GM19468 (cell line): ENCODE data around the gene MBP.
A peak's percentile ranks its signal among the peaks of the same experiment; 100 is the strongest.

Experiments used
- ATAC-seq: cut with Tn5 transposase; IDR thresholded peaks from one replicate; pipeline ENCODE4 v1.9.1; 2021; ENCODE audit warnings: mild to moderate bottlenecking, moderate library complexity, moderate number of reproducible peaks; ENCODE audit not compliant: unreplicated experiment; ENCODE audit errors: extremely low read depth

Gene MBP

DNA sequence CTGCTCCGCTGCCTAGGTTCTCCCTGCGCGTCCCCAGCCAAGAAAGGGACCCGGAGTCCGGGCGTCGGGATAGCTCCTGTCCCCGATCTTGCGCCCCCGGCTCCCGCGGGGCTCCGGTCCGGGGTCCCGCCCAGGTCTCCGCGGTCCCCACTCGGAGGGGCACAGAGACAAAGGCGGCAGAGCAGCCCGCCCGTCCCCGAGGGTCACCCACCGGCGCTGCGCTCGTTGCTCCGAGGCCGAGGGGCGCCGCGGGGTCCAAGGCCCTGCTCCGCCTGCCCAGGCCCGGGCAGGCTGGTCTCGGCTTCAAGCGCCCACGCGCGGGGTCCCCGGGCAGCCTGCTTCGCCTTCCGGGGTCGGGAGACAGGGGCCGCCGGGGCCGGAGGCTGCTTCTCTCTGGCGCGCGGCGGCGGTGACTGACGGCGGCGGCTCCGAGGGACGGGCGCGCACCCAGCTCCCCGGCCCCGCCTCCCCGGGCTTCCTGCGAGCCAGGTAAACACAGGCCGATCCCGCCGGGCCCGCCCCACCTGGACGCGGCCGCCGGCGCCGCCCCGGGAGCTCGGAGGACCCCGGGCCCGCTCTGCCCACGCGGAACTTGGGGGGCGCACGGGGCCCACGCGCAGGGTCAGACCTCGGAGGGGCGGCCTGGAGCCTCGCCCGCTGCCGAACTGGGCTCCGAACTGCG lies at the start of gene MBP:
Gene MBP, minus strand, starts transcription at position 415 of the 682 bp plus-strand sequence. CDS start 27,522 bp downstream, outside the sequence.
- peak; percentile 46 for ATAC-seq

DNA sequence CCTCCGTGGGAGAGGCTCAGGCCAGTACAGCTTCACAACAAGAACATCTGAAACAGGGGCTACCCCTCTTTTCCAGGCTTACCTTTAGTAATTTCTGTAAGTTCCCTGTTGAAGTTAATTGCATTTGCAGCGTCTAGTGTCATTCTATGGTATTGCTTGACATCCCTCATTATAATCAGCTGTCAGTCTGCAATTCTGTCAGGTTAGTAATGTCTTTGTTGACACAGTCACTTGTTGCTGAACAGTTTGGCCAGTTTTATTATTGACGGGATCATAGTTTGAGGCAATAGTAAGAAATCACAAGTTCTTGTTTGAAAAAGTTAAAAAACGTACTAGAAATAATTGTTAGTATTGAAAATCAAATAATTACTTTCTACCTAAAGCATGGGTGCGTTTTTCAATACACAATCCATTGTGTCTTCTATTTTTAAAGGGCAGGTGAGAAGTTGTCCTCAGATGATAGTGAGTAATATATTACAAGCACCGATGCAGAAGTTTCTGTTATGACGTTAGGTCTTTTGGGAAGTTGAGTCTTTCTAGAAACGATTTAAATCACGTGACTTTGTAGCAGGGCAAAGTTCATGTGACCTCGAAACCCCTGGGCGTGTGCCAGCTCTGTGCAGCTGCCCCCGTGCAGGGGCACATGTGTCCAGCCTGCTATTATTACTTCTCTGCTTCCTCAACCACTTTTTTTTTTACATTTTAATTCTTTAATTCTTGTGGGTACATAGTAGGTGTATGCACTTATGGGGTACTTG lies 49.5 kb upstream of the MBP start:
- no peak for ATAC-seq

DNA sequence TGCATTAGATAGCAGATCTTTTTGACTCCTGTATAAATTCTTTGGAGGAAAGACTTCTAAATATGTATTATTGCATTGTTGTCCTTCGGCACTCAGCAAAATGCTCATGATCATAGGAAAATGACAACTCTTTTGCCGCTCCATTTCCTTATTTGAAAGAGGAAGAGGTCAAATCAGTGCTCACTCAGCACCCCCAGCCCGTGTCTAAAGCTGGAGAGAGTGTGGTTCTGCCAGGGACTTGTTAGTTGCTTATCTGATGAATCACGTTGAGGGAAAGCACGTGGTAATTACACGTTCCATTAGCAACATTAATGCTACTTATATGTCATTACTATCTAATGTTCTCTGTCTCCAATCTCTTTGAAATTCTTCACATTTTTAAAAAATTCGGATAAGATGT lies 46.0 kb upstream of the MBP start:
- no peak for ATAC-seq

DNA sequence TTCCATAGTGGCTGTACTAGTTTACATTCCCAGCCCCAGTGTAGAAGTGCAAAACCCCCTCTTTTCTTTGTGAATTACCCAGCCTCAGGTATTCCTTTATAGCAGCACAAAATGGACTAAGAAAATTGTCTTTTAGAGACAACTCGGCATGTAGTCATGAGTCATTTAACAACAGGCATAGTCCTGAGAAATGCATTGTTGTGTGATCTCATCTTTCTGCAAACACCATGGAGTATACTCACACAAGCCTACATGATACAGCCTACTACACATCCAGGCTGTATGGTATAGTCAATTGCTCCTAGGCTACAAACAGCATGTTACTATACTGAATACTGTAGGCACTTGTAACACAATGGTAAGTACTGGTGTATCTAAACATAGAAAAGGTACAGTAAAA lies 44.4 kb upstream of the MBP start:
- ATAC-seq = no peak

DNA sequence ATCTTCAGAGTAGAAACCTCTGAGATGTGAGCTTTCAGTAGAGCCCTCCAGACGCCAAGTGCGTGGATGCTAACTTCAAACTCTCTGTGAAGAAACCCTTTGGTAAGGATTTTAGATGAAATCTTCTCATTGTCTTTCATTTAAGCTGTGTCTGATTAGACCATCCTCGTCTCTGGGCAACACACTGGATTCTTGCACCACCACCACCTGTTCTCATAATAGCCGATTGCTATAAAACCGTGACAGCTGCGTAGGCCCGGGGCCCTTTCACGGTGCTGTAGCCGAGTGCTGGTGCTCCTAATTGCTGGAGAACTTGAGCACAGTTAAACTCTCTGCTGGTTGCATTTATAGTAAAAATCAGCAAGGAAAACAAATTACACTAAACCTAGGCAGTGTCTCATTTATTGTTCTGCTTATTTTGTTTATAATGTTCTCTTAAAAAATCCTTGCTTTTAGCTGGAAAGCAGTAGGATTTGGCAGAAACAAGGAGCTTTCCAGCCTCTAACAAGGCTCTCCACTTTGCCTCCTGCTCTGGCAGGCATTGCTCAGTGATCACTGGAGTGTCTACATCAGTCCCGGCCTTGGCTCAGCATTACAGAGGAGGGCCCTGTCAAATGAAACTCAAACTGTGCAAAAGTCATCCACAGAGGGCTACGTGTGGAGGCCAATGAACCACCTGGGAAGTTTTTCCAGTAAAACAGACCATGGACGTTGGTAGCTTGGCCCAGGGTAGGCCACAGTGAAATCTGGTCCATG lies 40.9 kb upstream of the MBP start:
- ATAC-seq = no peak

DNA sequence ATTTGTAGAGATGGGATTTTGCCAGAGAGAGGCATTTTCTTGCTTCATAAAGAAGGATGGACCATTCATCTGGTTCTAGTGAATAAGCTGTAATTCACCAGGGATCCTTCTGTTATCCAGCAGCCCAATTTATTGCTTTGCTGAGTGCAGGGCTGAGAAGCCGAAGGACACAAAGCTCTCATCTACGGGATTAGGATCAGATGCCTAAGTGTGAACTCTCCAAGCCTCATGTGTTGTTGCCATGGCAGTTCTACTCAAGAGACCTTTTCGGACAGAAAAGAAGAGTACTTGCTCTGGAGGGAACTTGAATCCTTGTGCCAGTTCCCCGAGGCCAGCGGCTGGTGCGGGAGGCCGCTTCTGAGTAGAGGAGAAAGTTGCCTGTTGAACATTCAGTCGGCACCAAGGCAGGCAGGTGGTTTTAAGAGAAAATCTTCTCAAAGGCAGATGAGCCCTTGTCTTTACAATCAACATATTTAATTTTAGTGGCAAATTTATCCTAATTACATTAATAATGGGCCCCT lies 38.4 kb upstream of the MBP start:
- ATAC-seq = no peak

DNA sequence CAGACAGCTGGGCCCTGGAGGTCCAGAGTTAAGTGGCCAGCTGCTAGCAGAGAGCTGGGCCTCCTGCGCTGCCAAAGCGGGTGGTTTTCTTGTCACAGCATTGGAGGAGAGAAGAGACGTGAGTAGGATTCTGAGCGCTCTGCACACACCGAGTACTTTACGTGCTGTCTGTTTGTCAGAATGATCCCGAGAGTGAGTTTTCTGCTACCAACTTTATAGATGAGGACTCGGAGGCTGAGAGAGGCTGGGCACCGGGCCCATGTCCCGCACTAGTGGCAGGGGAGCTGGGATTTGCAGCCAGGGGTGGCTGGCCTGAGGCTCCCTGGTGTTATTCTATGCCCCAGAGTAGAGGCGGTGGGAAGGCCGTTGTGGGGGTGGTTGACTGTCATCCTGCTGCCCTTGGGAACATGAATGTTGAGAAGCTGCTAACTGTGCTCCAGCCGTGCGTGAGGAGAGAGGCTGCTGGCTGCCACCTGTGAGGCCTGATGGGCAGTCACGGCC lies 36.3 kb upstream of the MBP start:
- no peak for ATAC-seq

DNA sequence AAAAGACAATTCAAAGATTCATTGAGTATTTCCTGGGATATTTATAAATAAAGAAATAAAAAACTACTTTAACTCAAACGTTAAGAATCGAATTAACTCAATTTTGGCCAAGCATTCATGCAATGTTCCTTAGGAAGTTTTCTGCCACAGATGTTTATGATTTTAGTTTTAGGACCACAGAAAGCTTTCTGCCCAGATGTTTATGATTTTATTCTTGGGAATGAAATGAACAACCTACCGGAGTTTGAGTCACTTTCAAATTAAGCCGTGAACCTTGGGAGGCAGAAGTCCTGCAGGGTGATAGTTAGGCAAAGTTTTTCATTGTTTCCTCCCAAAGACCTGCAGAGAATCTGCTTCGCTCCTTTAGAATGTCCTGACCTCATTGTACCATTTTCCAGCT lies 34.7 kb upstream of the MBP start:
- no peak for ATAC-seq

DNA sequence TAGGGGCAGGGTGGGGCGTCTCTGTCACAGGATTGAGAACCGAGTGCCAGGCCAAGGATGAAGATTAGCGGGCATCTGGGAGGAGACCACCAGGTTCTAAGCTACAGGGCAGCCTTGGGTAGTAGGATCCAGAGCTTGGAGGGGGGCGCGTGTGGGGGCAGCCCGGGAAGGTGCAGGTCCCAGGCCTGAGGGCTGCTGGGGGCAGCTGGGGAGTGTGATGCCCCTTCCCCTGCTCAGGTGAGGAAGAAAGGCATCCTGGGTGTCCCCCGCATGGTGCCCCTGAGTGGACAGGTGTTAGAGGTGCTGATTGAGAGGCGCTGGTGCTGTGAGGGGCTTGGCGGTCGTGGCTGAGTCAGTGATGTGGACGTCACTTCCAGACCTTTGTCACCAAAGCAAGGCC lies 33.9 kb upstream of the MBP start:
- ATAC-seq = no peak

DNA sequence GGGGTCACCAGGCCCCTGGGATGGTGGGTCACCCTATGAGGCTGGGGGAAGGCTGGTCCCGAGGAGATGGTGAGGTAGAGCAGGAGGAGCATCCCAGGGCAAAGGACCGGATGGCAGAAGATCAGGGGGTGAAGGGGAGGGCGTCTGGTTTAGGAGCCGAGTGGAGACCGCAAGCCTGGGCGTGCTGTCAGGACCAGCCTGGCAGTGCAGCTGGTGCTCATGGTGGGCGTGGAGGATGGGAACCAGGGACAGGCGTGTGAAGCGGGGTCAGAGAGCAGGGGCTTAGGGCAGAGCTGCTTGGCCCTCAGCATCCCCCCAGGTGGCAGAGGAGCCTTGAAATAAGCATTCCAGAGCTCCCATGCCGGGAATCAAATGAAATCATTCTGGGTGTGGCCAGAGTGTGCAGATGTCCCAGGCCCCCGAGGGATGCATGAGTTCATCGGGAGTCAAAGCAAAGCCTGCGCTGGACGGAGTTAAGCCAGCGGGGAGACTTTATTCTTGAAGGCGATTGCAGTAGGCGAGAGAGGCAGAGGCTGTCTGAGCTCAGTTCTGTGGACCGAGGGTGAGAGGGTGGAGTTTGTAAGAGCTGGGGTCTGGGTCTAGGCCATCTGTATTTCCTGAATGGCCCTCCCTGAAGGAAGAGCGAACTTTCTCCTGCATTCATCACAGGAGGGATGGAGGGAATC lies 33.1 kb upstream of the MBP start:
- ATAC-seq = no peak

DNA sequence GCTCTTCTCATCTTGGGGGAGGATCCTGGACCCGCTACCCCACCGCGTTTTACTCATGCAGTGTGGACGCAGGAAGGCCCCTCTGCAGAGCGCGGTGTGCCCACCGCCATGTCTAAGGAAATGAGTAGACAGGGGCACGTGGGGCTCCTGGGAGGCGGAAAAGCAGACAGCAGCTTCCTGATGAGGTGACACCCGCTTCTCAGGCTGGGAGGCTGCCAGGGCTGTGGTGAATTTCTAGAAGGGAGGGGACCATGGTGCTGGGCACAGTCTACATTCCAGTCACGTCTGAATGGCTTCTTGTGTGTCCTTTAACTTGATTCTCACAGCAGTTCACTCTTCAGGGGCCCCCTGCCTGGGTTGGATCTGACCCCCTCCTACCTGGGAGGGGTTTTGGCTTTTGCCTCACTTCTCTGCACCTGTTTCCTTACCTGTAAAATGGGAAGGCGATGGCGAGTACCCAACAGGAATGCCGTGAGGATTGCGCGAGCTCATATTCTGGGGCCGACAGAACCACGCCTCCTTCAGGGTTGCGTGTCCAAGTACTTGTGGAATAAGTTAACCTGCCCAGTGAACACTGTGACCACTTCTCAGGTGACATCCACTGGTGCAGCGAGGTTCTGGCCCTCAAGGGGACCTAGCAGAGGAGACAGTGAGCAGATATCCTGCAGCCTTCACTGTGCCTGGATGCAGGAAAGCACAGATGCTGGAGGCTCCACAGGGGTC lies 32.3 kb upstream of the MBP start:
- ATAC-seq = no peak

DNA sequence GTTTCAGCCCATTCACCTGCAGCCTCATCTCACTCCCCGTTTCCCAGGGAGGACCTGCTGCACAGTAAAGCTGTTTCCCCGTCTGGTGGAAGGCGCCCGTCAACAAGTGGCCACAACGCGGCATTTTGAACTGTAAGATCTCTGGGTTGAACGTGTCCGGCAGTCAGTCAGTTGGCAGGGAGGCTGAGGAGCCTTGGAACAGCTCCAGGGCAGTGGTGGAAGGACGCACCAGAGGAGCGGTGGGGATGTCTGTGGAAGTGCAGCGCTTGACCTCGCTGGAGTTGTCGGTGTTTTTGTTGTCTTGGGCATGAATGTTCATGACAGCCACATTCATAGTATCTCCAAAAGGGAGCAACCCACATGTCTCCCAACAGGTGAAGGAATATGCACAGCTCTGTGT lies 31.4 kb upstream of the MBP start:
- no peak for ATAC-seq

DNA sequence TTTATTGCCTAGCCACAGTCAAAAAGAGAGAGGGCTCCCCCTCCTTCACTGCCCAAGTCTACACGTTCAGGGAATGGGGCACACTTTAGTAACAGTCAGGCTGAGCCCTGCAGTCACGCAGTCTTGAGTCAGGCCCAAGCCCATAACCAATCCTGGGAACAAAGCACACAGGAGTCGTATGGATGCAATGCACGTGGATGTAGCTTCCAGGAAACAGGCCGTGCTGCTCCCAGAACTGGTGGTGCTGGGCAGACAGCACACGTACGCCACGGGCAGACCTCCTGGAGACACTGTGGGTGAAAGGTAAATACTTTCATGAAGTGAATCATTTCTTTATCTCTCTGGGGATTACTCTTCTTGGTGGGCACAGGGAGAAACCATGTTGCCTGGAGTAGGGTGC lies 30.0 kb upstream of the MBP start:
- ATAC-seq = no peak

DNA sequence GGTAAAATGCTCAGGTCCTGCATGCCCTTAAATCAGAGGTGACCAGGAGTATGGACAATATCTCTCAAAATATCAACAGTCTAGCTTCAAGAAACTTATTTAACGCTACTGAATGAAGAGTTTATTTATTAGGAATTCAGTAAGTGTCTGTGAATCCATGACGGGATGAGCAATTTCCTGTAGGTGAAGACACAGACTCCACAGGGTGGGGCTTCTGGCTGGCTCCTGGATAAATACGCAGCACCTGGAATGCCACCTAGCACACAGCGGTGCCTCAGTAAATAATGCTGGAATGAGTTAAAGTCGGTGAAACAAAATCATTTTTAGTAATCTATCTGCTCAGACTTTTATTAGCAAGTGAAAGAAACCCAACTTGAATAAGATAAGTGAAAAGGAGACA lies 29.4 kb upstream of the MBP start:
- no peak for ATAC-seq

DNA sequence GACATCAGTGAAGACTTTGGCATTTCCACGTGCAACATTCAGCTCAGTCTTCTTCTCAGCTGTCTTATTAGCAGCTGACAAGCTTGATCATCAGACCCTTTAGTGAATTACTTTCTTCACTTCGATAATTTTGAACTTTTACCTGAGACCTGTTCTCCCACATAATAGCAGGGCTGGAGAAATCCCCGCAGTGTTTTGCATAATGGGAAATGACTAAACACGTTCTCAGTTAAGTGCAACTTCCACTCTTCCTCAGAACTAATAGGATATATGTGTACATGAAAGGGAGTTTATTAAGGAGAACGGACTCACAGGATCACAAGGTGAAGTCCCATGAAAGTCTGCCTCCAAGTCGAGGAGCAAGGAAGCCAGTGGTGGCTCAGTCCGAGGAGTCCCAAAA lies 28.8 kb upstream of the MBP start:
- no peak for ATAC-seq

DNA sequence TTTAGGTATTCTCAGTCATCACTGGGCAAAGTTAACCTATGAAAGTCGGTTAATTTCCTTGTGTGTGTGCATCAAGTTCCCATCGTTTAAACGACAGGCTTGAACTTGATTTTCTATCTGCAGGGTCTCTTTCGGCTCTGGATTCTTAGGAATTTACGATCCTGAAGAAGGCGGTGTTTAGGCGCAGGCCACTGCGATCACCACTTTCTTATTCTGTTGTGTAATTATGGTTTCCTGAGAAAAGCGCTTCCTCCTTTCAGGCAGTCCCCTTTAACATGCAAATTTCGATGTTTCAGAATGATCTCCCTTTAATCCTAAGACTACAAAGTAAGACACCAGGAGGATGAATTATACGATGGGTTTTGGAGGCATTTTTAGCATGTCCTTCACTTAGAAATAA lies 27.9 kb upstream of the MBP start:
- no peak for ATAC-seq

DNA sequence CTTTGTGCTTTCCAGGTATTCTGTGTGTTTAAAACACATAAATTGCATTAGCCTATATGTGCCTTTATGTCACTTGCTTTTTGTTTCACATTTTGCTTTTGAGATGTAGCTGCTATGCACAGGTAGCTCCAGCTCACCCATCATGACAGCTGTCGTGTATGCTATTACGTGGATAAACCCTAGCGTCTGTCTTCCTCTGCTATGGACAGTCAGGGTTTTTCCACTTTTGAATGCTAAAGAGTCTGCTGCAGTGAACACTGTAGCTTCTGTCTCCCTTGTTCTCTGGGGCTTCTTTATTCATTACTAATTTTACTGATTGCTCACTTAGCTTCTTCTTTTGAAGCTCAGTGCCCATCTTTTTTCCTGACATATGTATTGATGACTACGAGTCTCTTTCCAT lies 24.7 kb upstream of the MBP start:
- no peak for ATAC-seq

DNA sequence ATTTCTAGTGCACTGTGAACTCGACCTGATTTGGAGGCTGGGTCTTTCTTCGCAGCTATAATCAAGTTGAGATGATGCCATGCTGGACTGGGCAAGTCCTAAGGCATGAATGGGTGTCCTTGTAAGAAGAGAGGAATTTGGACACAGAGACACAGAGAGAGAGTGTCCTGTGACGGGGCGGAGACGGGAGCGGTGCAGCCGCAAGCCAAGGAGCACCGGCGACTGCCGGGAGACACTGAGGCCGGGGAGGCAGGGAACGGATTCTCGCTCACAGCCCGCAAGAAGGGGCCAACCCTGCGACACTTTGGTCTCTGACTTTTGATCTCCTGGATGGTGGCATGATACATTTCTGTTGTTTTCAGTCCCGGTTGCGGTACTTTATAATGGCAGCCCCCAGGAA lies 22.4 kb upstream of the MBP start:
- ATAC-seq = no peak

DNA sequence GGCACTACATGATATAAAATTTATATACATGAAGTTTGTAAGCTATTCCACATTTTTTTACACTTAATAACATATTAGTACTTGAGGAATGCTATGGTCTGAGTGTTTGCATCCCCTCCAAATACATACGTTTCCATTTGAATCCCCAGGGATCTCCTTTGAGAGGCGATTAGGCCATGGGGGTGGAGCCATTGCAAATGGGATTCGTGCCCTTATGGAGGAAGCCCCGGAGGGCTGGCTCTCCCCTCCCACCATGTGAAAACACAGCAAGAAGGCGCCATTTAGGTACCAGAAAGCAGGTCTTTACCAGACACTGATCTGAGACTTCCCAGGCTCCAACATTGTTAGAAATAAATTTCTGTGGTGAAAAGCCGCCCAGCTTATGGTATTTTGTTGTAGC lies 20.8 kb upstream of the MBP start:
- no peak for ATAC-seq
